ENCODE results near the gene SLC38A7.

DNA sequence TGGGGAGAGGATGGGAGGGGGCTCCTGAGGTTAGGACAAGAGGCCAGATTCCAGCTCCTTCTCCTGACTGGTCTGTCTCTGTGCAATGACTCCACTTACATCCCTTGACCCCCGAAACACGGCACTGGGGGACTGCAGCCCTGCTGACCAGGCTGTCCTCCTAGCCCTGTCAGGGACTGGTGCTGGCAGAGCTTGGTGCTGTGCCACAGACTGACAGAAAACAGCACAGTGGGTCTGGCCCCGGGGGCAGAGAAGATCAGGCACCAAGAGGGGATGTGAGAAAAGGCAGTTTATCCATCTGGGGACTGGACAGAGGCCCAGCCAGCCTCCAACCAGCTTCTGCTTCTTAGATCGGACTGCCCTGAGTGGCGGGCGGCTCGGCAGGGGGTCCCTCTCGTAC is 19.4 kb downstream of the SLC38A7 start:
- TF ChIP-seq, protein P1, sequence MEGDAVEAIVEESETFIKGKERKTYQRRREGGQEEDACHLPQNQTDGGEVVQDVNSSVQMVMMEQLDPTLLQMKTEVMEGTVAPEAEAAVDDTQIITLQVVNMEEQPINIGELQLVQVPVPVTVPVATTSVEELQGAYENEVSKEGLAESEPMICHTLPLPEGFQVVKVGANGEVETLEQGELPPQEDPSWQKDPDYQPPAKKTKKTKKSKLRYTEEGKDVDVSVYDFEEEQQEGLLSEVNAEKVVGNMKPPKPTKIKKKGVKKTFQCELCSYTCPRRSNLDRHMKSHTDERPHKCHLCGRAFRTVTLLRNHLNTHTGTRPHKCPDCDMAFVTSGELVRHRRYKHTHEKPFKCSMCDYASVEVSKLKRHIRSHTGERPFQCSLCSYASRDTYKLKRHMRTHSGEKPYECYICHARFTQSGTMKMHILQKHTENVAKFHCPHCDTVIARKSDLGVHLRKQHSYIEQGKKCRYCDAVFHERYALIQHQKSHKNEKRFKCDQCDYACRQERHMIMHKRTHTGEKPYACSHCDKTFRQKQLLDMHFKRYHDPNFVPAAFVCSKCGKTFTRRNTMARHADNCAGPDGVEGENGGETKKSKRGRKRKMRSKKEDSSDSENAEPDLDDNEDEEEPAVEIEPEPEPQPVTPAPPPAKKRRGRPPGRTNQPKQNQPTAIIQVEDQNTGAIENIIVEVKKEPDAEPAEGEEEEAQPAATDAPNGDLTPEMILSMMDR (IDR thresholded peaks at IDR 0.05; ENCODE audit: low read depth, low read length, poor library complexity, severe bottlenecking) = no peak
- no peak for TF ChIP-seq EZH2phosphoT487 (IDR thresholded peaks at IDR 0.05; ENCODE audit: borderline replicate concordance, low read length)
